ENCODE results near the gene PITPNM3. TPM values are rescaled to one million over a fixed set of nuclear protein-coding genes. Genes with fewer than 3 reads are reported as not detected.

The PITPNM3 gene
- total RNA-seq, 2 donors from 2014 or later: 5.3 to 7.9 TPM

DNA sequence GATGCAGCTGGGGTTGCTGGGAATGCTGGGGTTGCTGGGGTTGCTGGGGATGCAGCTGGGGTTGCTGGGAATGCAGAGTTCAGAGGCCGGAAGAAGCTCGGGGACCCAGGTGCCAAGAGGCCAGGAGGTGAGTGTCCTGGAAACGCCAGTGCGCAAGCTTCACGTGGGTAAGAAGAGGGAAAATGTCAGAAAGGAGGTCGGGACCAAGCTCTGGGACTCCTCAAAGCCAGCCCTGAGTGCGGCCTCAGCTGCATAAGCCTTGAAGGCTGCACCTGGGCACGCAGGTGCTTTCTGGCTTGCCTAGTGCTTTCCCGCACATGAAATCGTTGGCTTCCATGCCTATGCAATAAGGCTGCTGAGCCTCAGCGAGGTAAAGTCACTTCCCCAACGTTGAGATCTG lies 48.3 kb downstream of the PITPNM3 start:
- no peak for DNase-seq (ENCODE audit: low spot score)
- intact Hi-C loops (cut with DNase I): no loop called here
- 81% methylated on average over 12 of the region's 12 CpGs for WGBS

DNA sequence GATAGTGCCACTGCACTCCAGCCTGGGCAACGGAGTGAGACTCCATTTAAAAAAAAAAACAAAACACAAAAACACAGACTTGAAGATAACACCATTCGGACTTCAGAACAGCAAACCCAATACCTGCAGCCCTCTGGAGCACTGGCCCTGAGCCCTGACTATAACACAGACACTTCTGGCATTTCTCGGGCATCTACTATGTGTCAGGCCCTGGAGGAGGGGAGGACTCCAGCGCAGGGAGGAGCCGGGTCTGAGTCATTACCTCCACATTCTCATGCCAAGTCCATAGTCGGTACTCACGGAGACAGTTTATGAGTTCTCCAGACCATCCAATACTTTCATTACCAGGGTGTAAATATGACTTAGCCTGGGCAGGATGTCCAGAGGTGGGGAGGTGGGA lies 48.8 kb downstream of the PITPNM3 start:
- intact Hi-C loops (cut with DNase I): no loop called here
- WGBS: 56% methylated on average over 7 of the region's 7 CpGs

More for the DNA sequence above, 48.3 kb downstream of the PITPNM3 start:
- H3K27me3 ChIP-seq (replicated peaks; ENCODE audit: insufficient read depth): no peaks in the 10 kb centered on the region
- H3K27ac ChIP-seq: no peak overlapping the region
- H3K4me1 ChIP-seq (replicated peaks): no peaks in the 10 kb centered on the region
- no peaks in the 10 kb centered on the region for H3K36me3 ChIP-seq
- TF ChIP-seq POLR2A (IDR thresholded peaks at IDR 0.05) (no peak), POLR2AphosphoS5 (IDR thresholded peaks at IDR 0.05) (no peak)
- TF ChIP-seq, protein P1, sequence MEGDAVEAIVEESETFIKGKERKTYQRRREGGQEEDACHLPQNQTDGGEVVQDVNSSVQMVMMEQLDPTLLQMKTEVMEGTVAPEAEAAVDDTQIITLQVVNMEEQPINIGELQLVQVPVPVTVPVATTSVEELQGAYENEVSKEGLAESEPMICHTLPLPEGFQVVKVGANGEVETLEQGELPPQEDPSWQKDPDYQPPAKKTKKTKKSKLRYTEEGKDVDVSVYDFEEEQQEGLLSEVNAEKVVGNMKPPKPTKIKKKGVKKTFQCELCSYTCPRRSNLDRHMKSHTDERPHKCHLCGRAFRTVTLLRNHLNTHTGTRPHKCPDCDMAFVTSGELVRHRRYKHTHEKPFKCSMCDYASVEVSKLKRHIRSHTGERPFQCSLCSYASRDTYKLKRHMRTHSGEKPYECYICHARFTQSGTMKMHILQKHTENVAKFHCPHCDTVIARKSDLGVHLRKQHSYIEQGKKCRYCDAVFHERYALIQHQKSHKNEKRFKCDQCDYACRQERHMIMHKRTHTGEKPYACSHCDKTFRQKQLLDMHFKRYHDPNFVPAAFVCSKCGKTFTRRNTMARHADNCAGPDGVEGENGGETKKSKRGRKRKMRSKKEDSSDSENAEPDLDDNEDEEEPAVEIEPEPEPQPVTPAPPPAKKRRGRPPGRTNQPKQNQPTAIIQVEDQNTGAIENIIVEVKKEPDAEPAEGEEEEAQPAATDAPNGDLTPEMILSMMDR (IDR thresholded peaks at IDR 0.05): no peak
- no peak overlapping the region for H3K4me3 ChIP-seq
- H3K9me3 ChIP-seq: no peaks in the 10 kb centered on the region

DNA sequence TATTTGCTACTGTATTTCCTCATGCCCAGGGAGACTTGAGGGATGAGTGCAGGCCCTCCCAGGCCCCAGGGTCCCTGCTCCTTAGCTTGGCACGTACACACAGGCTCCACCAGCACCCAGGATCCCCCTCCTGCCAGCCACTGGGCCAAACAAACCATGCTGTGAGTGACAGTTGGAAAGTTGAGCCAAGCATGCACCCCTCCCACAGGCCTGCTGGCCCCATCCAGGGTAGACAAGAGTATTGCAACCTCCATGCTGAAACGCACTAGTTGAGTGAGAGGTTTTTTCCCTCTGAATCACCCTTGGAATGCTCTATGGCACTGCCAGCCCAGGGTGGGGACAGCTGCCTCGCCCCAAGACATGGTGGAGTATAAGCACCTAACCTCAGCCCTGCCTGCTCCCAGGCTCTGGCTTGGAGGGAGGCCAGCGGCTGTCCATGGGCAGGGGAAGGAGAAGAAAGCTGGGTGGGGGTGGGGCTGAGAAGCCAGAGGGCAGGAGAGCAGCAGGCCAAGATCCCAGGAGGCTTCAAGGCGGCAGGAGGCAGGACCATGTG lies 49.6 kb downstream of the PITPNM3 start:
- H3K27ac ChIP-seq: no peak overlapping the region
- DNase-seq (ENCODE audit: low spot score): no peak
- no peaks in the 10 kb centered on the region for H3K27me3 ChIP-seq (replicated peaks; ENCODE audit: insufficient read depth)
- intact Hi-C loops (cut with DNase I): no loop called here
- TF ChIP-seq, protein P1 (IDR thresholded peaks at IDR 0.05): no peak
- TF ChIP-seq POLR2AphosphoS5 (IDR thresholded peaks at IDR 0.05) (no peak), POLR2A (IDR thresholded peaks at IDR 0.05) (no peak)
- H3K36me3 ChIP-seq: no peaks in the 10 kb centered on the region
- H3K4me3 ChIP-seq: no peak overlapping the region
- H3K9me3 ChIP-seq: no peaks in the 10 kb centered on the region
- H3K4me1 ChIP-seq (replicated peaks): no peaks in the 10 kb centered on the region
- WGBS: 58% methylated on average over 5 of the region's 5 CpGs

More for the DNA sequence above, 48.8 kb downstream of the PITPNM3 start:
- no peaks in the 10 kb centered on the region for H3K36me3 ChIP-seq
- H3K9me3 ChIP-seq: no peaks in the 10 kb centered on the region
- H3K27ac ChIP-seq: no peak overlapping the region
- no peaks in the 10 kb centered on the region for H3K4me1 ChIP-seq (replicated peaks)
- DNase-seq (ENCODE audit: low spot score): no peak
- H3K4me3 ChIP-seq: no peak overlapping the region
- H3K27me3 ChIP-seq (replicated peaks; ENCODE audit: insufficient read depth): no peaks in the 10 kb centered on the region
- TF ChIP-seq, protein P1 (IDR thresholded peaks at IDR 0.05): no peak

DNA sequence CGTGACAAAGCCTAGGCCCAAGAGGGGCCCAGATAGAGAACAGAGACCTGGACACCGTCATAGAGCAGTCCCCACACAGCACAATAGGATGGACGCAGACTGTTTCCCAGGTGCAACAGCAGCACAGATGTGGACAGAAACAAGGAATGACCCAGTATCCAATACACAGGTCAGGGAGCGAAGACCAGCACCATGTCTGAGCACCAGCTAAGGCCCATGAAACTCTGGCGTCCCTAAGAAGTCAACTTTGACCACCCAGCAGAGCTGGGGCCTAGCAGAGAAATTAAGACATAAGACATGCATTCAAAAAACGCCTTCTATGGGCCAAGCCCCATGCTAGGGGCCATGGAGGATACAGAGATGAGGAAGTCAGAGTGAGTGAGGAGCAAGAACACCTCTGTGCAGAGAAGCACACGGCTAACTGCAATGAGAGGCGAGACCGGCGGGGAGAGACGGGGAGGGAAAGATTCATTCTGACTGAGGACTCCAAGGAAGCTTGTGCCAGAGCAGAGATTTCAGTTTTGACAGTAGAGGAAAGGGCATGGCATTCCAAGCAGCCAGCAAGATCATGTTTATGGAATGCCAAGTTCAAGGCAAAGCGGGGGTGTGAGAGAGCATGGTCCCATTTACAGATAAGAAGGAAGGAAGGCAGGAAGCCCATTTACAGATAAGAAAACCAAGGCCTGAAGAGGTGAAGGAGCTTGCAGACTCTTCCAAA lies 50.8 kb downstream of the PITPNM3 start:
- H3K4me1 ChIP-seq (replicated peaks): no peaks in the 10 kb centered on the region
- intact Hi-C loops (cut with DNase I): no loop called here
- WGBS: 92% methylated on average over 12 of the region's 12 CpGs
- no peak overlapping the region for H3K4me3 ChIP-seq
- no peak for DNase-seq (ENCODE audit: low spot score)
- H3K27me3 ChIP-seq (replicated peaks; ENCODE audit: insufficient read depth): no peaks in the 10 kb centered on the region
- H3K27ac ChIP-seq: no peak overlapping the region
- H3K9me3 ChIP-seq: no peaks in the 10 kb centered on the region
- no peaks in the 10 kb centered on the region for H3K36me3 ChIP-seq
- TF ChIP-seq POLR2AphosphoS5 (IDR thresholded peaks at IDR 0.05): no peak

DNA sequence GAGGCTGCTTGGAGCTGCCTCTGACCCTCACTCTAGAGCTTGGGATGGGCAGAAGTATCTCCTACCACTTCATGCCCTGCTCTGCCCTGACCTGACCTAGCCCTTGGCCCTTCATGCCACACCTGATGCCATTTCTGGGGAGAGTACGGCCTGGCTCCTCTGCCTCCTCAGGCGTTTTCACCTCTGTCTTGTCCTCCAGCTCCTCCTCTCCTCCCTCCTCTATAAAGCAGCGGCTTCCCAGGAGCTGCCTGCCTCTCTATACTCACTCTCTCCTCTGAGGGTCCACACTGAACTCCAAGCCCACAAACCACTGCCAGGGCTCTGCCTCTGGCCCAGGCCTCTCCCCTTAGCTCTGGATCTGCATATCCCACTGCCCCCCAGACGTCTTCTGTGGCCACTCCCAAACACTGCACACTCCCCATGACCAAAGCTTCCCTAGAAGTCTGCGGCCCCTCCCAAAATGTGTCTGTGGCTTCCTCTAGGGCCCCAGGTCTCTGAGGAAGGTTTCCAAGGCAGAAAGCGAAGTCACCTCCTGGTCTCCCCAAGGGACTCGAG lies 52.6 kb downstream of the PITPNM3 start:
- 93% methylated on average over 7 of the region's 7 CpGs for WGBS
- no peak for DNase-seq (ENCODE audit: low spot score)
- Histone ChIP-seq H3K27me3 (replicated peaks; ENCODE audit: insufficient read depth) (no peaks in the 10 kb centered on the region), H3K4me1 (replicated peaks) (no peaks in the 10 kb centered on the region), H3K9me3 (no peaks in the 10 kb centered on the region), H3K27ac (no peak overlapping the region), H3K4me3 (no peak overlapping the region), H3K36me3 (no peaks in the 10 kb centered on the region)
- intact Hi-C loops (cut with DNase I): no loop called here
- no peak for TF ChIP-seq POLR2A (IDR thresholded peaks at IDR 0.05)
- TF ChIP-seq, protein P1 (IDR thresholded peaks at IDR 0.05): no peak
- TF ChIP-seq POLR2AphosphoS5 (IDR thresholded peaks at IDR 0.05): no peak
